GM23338 (cell line): ENCODE measurements around the gene GALNT9.

ENCODE experiments used
- CREB1 ChIP-seq: fragments of 250-450 bp; sonication (Bioruptor Pico); IDR thresholded peaks from 2 replicates; pipeline ENCODE4 v1.5.0; 2020; ENCODE audit warnings: low read depth, mild to moderate bottlenecking, moderate library complexity
- CTCF ChIP-seq, 2 experiments: fragments of 200-600 bp in 1 of 2; sonication (generic) in 1 of 2; conservative IDR thresholded peaks; 2 replicates each; pipeline versions ENCODE4 v1.5.1 to v1.6.1; 2016 to 2017; ENCODE audit warnings: antibody characterized with exemption in 2 of 2, low read depth in 2 of 2, mild to moderate bottlenecking in 2 of 2, moderate library complexity in 1 of 2
- ETS1 ChIP-seq: IDR thresholded peaks from 2 replicates; pipeline ENCODE4 v1.6.1; 2016; ENCODE audit warnings: antibody characterized with exemption
- EZH2 ChIP-seq: fragments of 200-600 bp; sonication (generic); IDR thresholded peaks from one replicate; pipeline ENCODE4 v1.8.0; 2017; ENCODE audit warnings: antibody characterized with exemption, mild to moderate bottlenecking, low read depth; ENCODE audit not compliant: unreplicated experiment
- EZH2phosphoT487 ChIP-seq: fragments of 200-600 bp; sonication (generic); IDR thresholded peaks from one replicate; pipeline ENCODE4 v1.8.1; 2018; ENCODE audit warnings: antibody characterized with exemption; ENCODE audit not compliant: unreplicated experiment
- JUNB ChIP-seq: IDR thresholded peaks from one replicate; pipeline ENCODE4 v1.6.1; 2016; ENCODE audit warnings: antibody characterized with exemption; ENCODE audit not compliant: unreplicated experiment
- NANOG ChIP-seq: IDR thresholded peaks from 2 replicates; pipeline ENCODE4 v1.6.1; 2016; ENCODE audit warnings: antibody characterized with exemption, borderline replicate concordance
- POLR2AphosphoS5 ChIP-seq: IDR thresholded peaks from 2 replicates; pipeline ENCODE4 v1.6.1; 2016; ENCODE audit warnings: antibody characterized with exemption, low read depth
- REST ChIP-seq: IDR thresholded peaks from one replicate; pipeline ENCODE4 v1.6.1; 2018; ENCODE audit warnings: antibody characterized with exemption; ENCODE audit not compliant: unreplicated experiment
- STAT1 ChIP-seq: IDR thresholded peaks from one replicate; pipeline ENCODE4 v1.6.1; 2016; ENCODE audit warnings: antibody characterized with exemption; ENCODE audit not compliant: unreplicated experiment
- TF ChIP-seq, protein P1 (sequence below): fragments of 250-450 bp; sonication (Bioruptor Pico); IDR thresholded peaks from 2 replicates; pipeline ENCODE4 v1.5.0; 2020; ENCODE audit warnings: mild to moderate bottlenecking, moderate library complexity

DNA sequence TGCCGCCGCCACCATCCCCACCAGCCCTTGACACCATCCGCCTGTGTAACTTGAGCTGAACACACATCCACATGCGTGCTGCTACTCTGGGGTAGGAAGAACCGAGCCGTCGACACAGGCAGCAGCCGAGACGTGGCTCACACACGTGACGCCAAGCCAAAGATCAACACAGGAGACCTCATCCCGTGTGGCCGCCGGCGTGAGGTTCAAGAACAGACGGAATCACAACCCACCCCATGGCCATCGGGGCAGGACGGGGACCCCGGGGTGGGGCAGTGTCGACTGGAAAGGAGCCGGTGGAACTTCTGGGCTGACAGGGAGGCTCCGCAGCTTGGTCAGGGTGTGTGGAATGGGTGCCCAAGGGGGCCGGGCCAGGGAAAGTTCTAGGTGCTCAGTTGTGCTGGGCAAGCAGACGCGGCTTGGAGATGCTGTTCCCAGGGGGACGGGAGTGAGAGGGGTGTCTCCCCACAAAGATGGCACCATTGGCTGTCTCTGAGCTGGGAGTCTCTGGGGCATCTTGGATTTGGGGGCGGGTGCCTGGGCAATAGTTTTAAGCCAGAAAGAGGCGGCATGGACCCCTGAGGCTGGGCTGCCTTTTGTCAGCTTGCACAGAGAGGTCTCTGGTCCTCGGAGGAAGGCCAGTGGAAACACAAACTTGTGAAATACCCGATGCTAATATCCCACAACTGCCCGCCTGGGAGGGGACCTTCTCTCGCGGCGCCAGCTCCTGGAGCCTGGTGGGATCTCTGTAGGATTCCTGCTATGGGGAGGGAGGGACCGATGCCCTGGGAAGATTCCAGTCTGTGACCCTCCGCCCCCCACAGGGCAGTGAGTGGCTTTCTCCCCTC lies 41.8 kb downstream of the GALNT9 start:
- no peak for TF ChIP-seq CTCF (conservative IDR thresholded peaks at IDR 0.05; ENCODE audit: low read depth in 2 of 2)
- no peak for TF ChIP-seq EZH2phosphoT487
- TF ChIP-seq CREB1 (CRISPR knock-in tag), result no peak
- no peak for TF ChIP-seq POLR2AphosphoS5
- no peak for TF ChIP-seq EZH2
- TF ChIP-seq NANOG, result no peak
- no peak for TF ChIP-seq REST
- TF ChIP-seq JUNB, result no peak
- TF ChIP-seq ETS1, result no peak
- no peak for TF ChIP-seq STAT1
- TF ChIP-seq, protein P1, sequence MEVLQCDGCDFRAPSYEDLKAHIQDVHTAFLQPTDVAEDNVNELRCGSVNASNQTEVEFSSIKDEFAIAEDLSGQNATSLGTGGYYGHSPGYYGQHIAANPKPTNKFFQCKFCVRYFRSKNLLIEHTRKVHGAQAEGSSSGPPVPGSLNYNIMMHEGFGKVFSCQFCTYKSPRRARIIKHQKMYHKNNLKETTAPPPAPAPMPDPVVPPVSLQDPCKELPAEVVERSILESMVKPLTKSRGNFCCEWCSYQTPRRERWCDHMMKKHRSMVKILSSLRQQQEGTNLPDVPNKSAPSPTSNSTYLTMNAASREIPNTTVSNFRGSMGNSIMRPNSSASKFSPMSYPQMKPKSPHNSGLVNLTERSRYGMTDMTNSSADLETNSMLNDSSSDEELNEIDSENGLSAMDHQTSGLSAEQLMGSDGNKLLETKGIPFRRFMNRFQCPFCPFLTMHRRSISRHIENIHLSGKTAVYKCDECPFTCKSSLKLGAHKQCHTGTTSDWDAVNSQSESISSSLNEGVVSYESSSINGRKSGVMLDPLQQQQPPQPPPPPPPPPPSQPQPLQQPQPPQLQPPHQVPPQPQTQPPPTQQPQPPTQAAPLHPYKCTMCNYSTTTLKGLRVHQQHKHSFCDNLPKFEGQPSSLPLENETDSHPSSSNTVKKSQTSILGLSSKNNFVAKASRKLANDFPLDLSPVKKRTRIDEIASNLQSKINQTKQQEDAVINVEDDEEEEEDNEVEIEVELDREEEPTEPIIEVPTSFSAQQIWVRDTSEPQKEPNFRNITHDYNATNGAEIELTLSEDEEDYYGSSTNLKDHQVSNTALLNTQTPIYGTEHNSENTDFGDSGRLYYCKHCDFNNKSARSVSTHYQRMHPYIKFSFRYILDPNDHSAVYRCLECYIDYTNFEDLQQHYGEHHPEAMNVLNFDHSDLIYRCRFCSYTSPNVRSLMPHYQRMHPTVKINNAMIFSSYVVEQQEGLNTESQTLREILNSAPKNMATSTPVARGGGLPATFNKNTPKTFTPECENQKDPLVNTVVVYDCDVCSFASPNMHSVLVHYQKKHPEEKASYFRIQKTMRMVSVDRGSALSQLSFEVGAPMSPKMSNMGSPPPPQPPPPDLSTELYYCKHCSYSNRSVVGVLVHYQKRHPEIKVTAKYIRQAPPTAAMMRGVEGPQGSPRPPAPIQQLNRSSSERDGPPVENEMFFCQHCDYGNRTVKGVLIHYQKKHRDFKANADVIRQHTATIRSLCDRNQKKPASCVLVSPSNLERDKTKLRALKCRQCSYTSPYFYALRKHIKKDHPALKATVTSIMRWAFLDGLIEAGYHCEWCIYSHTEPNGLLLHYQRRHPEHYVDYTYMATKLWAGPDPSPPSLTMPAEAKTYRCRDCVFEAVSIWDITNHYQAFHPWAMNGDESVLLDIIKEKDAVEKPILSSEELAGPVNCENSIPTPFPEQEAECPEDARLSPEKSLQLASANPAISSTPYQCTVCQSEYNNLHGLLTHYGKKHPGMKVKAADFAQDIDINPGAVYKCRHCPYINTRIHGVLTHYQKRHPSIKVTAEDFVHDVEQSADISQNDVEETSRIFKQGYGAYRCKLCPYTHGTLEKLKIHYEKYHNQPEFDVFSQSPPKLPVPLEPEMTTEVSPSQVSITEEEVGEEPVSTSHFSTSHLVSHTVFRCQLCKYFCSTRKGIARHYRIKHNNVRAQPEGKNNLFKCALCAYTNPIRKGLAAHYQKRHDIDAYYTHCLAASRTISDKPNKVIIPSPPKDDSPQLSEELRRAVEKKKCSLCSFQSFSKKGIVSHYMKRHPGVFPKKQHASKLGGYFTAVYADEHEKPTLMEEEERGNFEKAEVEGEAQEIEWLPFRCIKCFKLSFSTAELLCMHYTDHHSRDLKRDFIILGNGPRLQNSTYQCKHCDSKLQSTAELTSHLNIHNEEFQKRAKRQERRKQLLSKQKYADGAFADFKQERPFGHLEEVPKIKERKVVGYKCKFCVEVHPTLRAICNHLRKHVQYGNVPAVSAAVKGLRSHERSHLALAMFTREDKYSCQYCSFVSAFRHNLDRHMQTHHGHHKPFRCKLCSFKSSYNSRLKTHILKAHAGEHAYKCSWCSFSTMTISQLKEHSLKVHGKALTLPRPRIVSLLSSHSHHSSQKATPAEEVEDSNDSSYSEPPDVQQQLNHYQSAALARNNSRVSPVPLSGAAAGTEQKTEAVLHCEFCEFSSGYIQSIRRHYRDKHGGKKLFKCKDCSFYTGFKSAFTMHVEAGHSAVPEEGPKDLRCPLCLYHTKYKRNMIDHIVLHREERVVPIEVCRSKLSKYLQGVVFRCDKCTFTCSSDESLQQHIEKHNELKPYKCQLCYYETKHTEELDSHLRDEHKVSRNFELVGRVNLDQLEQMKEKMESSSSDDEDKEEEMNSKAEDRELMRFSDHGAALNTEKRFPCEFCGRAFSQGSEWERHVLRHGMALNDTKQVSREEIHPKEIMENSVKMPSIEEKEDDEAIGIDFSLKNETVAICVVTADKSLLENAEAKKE, result no peak
